Epidermal melanocyte (primary cell): Measurements from ENCODE around the gene ETV6.
"Not testable (repeated sequence)": the region's sequence is repeated elsewhere in the genome, so short reads cannot be mapped to it uniquely, and the experiment has no call there.

Experiments
- DNase-seq: peaks from one replicate; pipeline ENCODE4 v3.0.0; 2011; ENCODE audit warnings: low spot score; ENCODE audit not compliant: insufficient read length

ETV6 gene

GRCh38 chr12:11667171-11667570 is 17.7 kb downstream of the ETV6 start:
- DNase-seq: no peak

GRCh38 chr12:11668611-11669010 is 19.1 kb downstream of the ETV6 start:
- no peak for DNase-seq

- DNase-seq: no peak
Measured at GRCh38 chr12:11669348-11669747, 19.9 kb downstream of the ETV6 start.

- DNase-seq: no peak
Measured at GRCh38 chr12:11672256-11673191, 23.1 kb downstream of the ETV6 start.

- no peak for DNase-seq
Measured at GRCh38 chr12:11673666-11674461, 24.4 kb downstream of the ETV6 start.

GRCh38 chr12:11674894-11675390 is 25.5 kb downstream of the ETV6 start:
- no peak for DNase-seq

- DNase-seq: no peak
Measured at GRCh38 chr12:11676052-11676451, 26.6 kb downstream of the ETV6 start.

- no peak for DNase-seq
Measured at GRCh38 chr12:11677093-11677492, 27.6 kb downstream of the ETV6 start.

GRCh38 chr12:11677752-11678151 is 28.3 kb downstream of the ETV6 start:
- DNase-seq: no peak

- no peak for DNase-seq
Measured at GRCh38 chr12:11678781-11679180, 29.3 kb downstream of the ETV6 start.

GRCh38 chr12:11681207-11681606 is 31.7 kb downstream of the ETV6 start:
- no peak for DNase-seq

GRCh38 chr12:11681695-11682094 is 32.2 kb downstream of the ETV6 start:
- not testable (repeated sequence) for DNase-seq

GRCh38 chr12:11684393-11684792 is 34.9 kb downstream of the ETV6 start:
- no peak for DNase-seq

GRCh38 chr12:11684811-11685210 is 35.3 kb downstream of the ETV6 start:
- DNase-seq: no peak

GRCh38 chr12:11685316-11685715 is 35.8 kb downstream of the ETV6 start:
- DNase-seq: no peak

- DNase-seq: no peak
Measured at GRCh38 chr12:11685716-11686115, 36.2 kb downstream of the ETV6 start.

- DNase-seq: no peak
Measured at GRCh38 chr12:11686120-11686519, 36.6 kb downstream of the ETV6 start.

- no peak for DNase-seq
Measured at GRCh38 chr12:11687528-11687927, 38.1 kb downstream of the ETV6 start.

GRCh38 chr12:11688379-11688778 is 38.9 kb downstream of the ETV6 start:
- DNase-seq: no peak

GRCh38 chr12:11688831-11689230 is 39.4 kb downstream of the ETV6 start:
- DNase-seq: no peak

- DNase-seq: no peak
Measured at GRCh38 chr12:11689591-11690186, 40.2 kb downstream of the ETV6 start.

- no peak for DNase-seq
Measured at GRCh38 chr12:11693067-11693466, 43.6 kb downstream of the ETV6 start.
